HPDE6-E6E7 (cell line): ENCODE measurements around the gene COLQ.
"Not testable (repeated sequence)": the region's sequence is repeated elsewhere in the genome, so short reads cannot be mapped to it uniquely, and the experiment has no call there.

Experiments used
- DNase-seq: peaks from one replicate; pipeline ENCODE4 v3.0.0; 2011; ENCODE audit warnings: missing footprints; ENCODE audit errors: extremely low spot score

The COLQ gene

GRCh38 chr3:15492847-15493360 lies 28.6 kb downstream of the COLQ start:
- DNase-seq: no peak

DNA sequence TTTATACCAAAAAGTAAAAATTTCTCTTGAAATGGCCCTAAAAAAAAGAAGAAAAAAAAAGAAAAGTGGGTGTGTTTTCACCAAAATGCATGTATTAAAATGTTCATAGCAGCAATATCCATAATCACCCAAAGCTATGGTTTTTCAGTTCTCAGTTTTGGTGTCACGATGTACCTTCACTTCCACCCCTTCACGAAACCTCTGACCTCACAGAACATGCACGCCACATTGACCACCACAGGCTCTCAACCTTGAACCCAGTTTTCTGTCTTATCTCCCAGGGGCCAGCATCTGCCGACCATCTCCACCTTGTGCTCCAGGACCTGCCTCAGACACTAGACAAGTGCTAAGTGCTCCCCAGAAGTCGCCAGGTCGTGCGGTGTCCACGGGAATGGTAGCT lies 30.4 kb downstream of the COLQ start:
- no peak for DNase-seq

- DNase-seq: no peak
These were observed 31.3 kb downstream of the COLQ start for GRCh38 chr3:15490158-15490557.

- DNase-seq: no peak
These were observed 33.5 kb downstream of the COLQ start for GRCh38 chr3:15488002-15488401.

- no peak for DNase-seq
These were observed 34.5 kb downstream of the COLQ start for GRCh38 chr3:15486979-15487378.

DNA sequence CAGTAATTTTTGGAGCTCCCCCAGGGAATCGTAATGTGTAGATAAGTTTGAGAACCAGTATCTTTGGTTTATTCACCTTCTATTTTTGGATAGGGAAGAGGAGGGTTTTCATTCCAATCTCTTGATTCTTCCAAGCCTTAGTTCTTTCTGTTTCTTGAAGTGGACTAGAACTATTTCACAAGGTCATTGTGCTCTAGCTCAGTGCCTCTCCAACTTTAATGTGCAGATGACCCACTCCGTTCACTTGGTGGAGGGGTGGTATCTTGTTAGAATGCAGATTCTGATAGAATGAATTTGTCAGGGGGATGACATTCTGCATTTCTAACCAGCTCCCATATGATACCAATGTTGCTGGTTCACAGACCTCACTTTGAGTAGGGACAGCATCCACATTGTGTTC lies 35.5 kb downstream of the COLQ start:
- no peak for DNase-seq

GRCh38 chr3:15484551-15484950 lies 37.0 kb downstream of the COLQ start:
- not testable (repeated sequence) for DNase-seq

DNA sequence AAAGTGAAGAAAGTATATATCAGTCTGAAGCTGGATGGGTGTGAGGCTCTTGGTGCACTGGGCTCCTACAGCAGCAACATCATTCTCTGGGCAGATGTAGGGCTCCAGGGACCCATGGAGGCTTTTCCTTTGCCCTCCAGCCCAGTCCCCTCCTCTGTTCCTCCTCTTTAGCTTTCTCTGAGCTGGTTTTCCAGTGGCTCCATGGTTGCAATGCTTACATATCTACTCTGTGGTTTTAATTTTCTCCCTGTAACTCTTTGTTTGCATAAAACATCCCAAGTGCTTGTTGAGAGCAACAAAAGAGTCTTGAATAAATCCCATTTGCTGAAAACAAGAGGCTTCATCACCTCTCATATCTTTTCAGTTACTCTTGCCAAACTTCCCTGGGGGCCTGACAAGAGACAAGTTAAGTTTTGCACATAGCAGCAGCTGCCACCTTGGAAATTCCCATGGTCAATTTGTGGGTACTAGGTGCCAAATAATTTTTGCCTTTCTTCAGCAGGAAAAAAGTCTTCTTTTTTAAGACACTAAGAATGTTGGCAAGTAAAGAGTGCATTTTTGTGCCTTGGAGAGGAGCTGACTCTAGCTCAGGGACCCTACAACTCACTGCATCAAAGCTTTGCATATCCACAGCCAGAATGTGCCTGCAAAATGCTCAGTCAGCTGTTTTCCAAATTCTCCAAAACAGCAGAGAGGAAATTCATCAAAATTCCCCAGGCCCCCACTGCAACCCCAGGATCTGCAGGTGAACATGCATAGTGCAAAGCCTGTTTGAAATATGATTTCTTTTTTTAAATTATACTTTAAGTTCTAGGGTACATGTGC lies 41.9 kb downstream of the COLQ start:
- no peak for DNase-seq

DNA sequence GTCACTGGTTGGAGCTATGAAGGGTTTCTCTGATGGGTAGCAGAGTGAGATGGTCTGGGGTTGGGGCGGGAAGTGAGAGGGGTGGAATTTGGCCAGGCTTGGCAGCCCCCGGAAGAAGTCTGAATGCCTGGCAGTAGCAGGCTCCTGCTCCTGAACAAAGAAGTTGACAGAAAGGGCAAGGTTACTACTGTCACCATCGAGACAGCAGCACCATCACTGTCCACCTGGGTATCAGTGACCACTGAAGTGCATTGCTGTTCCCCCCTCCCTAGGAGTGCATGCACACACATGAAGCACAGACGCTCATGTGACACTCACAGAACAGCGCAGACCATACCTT lies 42.9 kb downstream of the COLQ start:
- DNase-seq: no peak

DNA sequence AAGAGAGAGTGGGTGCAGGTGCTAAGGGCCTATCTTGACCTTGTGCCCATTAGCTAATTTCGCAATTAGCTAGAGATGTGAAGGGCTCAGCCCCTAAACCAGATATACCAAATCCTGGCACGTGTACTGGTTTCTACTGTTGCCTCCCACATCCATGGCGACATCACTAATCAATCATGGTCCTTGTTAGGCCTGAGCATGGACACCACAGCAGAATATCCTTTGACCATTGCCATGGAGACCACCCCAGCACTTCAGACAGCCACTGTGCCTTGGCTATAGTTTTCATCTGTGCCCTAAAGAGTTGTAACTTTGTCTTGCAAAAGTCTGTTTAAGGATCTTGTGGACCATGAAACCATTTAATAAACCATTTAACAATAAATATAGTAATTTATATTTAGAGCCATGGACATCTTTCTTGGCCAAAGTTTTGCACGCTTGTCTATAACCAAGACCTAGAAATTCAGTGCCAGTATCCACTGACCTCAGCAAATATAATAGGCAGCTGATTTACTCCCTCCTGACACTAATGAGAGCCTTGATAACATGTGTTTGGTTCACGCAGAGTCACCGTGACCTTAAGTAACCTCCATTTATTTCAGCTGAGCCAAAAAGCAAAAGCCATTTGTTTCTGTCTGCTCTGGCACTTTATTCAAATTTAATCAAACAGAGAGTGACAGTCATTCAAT lies 43.4 kb downstream of the COLQ start:
- DNase-seq: no peak

- no peak for DNase-seq
These were observed 45.1 kb downstream of the COLQ start for GRCh38 chr3:15476378-15476777.

GRCh38 chr3:15475161-15475560 lies 46.3 kb downstream of the COLQ start:
- no peak for DNase-seq

GRCh38 chr3:15471861-15472260 lies 49.6 kb downstream of the COLQ start:
- no peak for DNase-seq

GRCh38 chr3:15470849-15471248 lies 50.7 kb downstream of the COLQ start:
- no peak for DNase-seq

- DNase-seq: peak; percentile 5
These were observed 51.2 kb downstream of the COLQ start for GRCh38 chr3:15470261-15470660.

DNA sequence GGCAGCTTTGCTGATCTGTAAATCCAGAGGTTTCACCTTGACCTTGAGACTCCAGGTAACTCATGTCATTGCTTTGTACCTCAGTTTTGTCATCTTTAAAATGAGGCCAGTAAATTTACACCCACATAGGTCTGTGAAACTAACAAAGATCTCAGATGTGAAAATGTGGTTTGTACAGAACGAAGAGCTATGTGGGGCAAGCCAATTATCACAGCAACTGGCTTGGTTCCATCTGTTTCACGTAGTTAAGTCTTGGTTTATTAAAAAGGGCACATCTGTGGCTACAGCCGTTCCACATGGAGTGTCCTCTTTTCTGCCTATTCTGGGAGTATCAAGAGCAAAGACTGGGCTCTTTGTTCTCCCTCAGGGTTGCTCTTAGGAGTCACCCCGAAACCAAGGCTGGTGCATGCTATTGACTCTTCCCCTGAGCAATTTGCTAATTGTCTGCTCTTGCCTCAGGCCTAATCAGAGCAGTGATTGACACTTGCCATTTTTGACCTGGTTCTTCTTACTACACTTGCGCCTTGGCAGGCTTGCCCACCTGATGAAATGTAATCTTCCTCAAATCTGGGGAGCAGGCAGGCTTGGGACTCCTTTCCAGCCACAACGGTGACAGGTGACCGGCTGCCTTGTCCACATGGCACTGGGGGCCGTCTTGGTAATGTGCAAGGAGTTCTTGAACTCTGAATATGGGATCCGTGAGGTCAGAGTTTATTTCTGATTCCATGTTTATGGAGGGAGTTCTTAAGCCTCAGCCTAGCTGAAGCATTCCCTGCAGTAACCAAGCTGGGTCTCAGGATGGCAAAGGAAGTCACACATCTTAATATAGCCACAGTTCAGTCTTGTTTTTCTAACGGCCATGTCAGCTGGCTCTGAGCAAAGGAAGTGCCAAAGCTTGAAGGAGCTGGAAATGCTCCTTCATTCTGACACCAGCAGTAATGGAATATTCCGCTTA lies 54.0 kb downstream of the COLQ start:
- DNase-seq: no peak

- DNase-seq: no peak
These were observed 55.5 kb downstream of the COLQ start for GRCh38 chr3:15465876-15466585.

- DNase-seq: no peak
These were observed 59.1 kb downstream of the COLQ start for GRCh38 chr3:15462451-15462850.

- DNase-seq: no peak
These were observed 60.5 kb downstream of the COLQ start for GRCh38 chr3:15460891-15461531.

GRCh38 chr3:15458212-15458780 lies 63.2 kb downstream of the COLQ start:
- DNase-seq: no peak

- DNase-seq: not testable (repeated sequence)
These were observed 64.6 kb downstream of the COLQ start for GRCh38 chr3:15456915-15457314.
